ENCODE results near the gene COL18A1. TPM values are rescaled to one million over a fixed set of nuclear protein-coding genes. Genes with fewer than 3 reads are reported as not detected.

COL18A1 gene
- total RNA-seq, 1 experiment from 2014 or later: 676 TPM

GRCh38 chr21:45401054-45401518, 3.9 kb upstream of the COL18A1 start:
- TF ChIP-seq REST (IDR thresholded peaks at IDR 0.05; ENCODE audit: insufficient read depth in 1 of 2, low read depth in 2 of 2, low read length in 1 of 2): no peak
- TF ChIP-seq TCF7L2 (IDR thresholded peaks at IDR 0.05; ENCODE audit: low read depth, low read length): no peak
- TF ChIP-seq SIN3A (IDR thresholded peaks at IDR 0.05; ENCODE audit: borderline replicate concordance, insufficient read depth, low read depth, low read length): no peak
- TF ChIP-seq CTCF (IDR thresholded peaks at IDR 0.05): no peak
- no peak for TF ChIP-seq POLR2AphosphoS5 (IDR thresholded peaks at IDR 0.05; ENCODE audit: low read depth, low read length)
- Histone ChIP-seq H3K4me1 (ENCODE audit: control insufficient read depth, insufficient read depth, low read length) (peaks cover 5% of the 10 kb centered on the region; the same call in 1 of the 2 replicates), H3K27me3 (ENCODE audit: control insufficient read depth, insufficient read depth, low read length) (no peaks in the 10 kb centered on the region), H3K36me3 (ENCODE audit: control insufficient read depth, insufficient read depth, low read length) (no peaks in the 10 kb centered on the region; the same call in 1 of the 2 replicates), H3K27ac (ENCODE audit: low read length) (no peak overlapping the region), H3K9me3 (ENCODE audit: control insufficient read depth, insufficient read depth, low read depth, low read length) (peaks cover 11% of the 10 kb centered on the region; the same call in 1 of the 2 replicates), H3K4me3 (ENCODE audit: low read depth in 2 of 2, low read length in 2 of 2) (no peak overlapping the region)
- BruUV-seq (replicated peaks): no TSS peak
- ChIA-PET POLR2A (no interaction called here), CTCF (no interaction called here)
- no peak for DNase-seq (ENCODE audit: low read depth, low spot score)
- in situ Hi-C loops (cut with HindIII; ENCODE audit: low pct_unique_long_range_greater_than_20kb, low sequenced_read_pairs): no loop called here
- ATAC-seq: no peak
- intact Hi-C loops (cut with micrococcal nuclease; ENCODE audit: unreplicated experiment): no loop called here

GRCh38 chr21:45401916-45402900, 2.8 kb upstream of the COL18A1 start:
- H3K36me3 ChIP-seq (ENCODE audit: control insufficient read depth, insufficient read depth, low read length): no peaks in the 10 kb centered on the region; the same call in 1 of the 2 replicates
- no peak for TF ChIP-seq TCF7L2 (IDR thresholded peaks at IDR 0.05; ENCODE audit: low read depth, low read length)
- no peak for TF ChIP-seq CTCF (IDR thresholded peaks at IDR 0.05)
- no peak for TF ChIP-seq SIN3A (IDR thresholded peaks at IDR 0.05; ENCODE audit: borderline replicate concordance, insufficient read depth, low read depth, low read length)
- TF ChIP-seq REST (IDR thresholded peaks at IDR 0.05; ENCODE audit: insufficient read depth in 1 of 2, low read depth in 2 of 2, low read length in 1 of 2): no peak
- TF ChIP-seq POLR2AphosphoS5 (IDR thresholded peaks at IDR 0.05; ENCODE audit: low read depth, low read length): no peak
- no peaks in the 10 kb centered on the region for H3K27me3 ChIP-seq (ENCODE audit: control insufficient read depth, insufficient read depth, low read length)
- H3K9me3 ChIP-seq (ENCODE audit: control insufficient read depth, insufficient read depth, low read depth, low read length): peaks cover 11% of the 10 kb centered on the region; the same call in 1 of the 2 replicates
- in situ Hi-C loops (cut with HindIII; ENCODE audit: low pct_unique_long_range_greater_than_20kb, low sequenced_read_pairs): no loop called here
- no peak overlapping the region for H3K4me3 ChIP-seq (ENCODE audit: low read depth in 2 of 2, low read length in 2 of 2)
- DNase-seq (ENCODE audit: low read depth, low spot score): no peak
- no peak for ATAC-seq
- CTCF ChIA-PET: no interaction called here
- intact Hi-C loops (cut with micrococcal nuclease; ENCODE audit: unreplicated experiment): no loop called here
- POLR2A ChIA-PET: no interaction called here
- no peak overlapping the region for H3K27ac ChIP-seq (ENCODE audit: low read length)
- H3K4me1 ChIP-seq (ENCODE audit: control insufficient read depth, insufficient read depth, low read length): peaks cover 5% of the 10 kb centered on the region; the same call in 1 of the 2 replicates
- BruUV-seq (replicated peaks): no TSS peak

Data from Panc1 (cell line).